OCI-M2 (cell line): Measurements from ENCODE around the gene SERINC3.
"Not testable (repeated sequence)": the region's sequence is repeated elsewhere in the genome, so short reads cannot be mapped to it uniquely, and the experiment has no call there.

Experiments
- DNase-seq: peaks from one replicate; lab custom pipeline; 2025; ENCODE audit not compliant: unreplicated experiment; lab: John Stamatoyannopoulos, UW

Gene SERINC3

DNA sequence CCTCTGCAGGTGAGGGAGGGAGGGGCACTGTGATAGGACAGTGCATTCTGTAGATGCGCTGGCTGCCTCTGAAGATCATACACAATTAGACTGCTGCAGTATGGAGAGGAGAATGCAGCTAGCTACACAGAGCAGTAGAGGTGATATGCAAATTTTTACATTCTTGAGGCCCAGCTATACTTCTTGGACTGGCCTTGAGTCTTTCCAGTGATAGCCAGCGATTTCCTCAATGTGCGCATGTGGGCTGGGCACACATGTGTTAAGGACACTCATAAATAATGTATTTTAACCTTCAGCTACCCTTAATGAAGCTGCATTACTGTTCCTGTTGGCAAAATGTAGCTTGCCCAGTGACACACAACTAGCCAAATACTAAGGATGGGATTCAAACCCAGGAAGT is 27.2 kb downstream of the SERINC3 start:
- no peak for DNase-seq

DNA sequence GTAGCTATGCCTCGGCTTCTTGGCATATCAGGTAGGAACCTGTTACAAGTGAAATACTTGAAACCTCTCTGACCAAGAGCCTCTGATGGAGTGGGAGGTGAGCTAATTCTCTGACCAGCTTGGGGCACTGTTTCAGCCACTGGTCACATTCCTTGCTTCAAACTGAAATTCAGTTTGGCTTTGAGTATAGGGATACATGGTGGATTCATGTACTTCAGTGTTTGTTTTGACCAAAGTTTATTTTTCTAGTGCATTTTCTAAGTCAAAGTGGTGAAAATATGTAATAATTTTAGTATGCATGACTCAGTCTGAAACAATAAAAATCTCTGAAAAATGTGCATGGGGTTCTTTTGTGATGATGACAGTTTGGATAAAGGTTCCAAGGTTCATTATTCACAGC is 27.6 kb downstream of the SERINC3 start:
- no peak for DNase-seq

DNA sequence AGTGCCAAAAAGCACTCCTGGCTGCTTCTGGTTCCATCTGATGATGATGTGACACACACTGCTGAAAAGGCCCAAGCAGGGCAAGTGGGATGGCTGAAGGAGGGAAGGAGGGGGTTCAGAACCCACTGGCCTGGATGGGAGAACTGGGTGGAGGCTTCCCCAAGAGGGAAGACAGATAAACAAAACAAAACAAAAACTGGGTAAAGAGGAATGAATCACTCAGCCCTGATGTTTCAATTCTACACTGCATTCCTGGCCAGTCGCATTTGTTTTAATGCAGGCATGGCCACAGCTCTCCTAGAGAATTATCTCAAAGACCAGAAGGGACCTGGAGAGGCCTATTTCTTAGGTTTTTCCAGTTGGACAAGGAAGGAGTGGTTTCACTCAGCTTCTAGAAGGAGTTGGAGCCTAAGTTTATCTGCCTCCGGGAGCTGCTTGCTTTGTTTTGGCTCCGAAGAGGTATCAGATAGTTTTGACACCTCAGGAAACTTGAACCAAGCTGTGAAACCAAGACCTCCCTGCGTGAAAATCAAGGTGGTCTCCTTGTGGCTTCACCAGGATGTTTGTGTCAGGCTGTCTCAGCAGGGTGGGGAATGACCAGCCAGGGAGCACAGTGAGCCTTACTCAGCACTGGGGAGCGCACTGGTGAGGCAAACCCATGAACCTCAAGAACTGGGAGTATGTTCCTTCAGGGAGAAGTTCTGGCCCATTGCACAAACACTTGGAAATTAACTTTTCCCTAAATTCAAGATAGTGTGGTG is 30.1 kb downstream of the SERINC3 start:
- peak; percentile 80 for DNase-seq

DNA sequence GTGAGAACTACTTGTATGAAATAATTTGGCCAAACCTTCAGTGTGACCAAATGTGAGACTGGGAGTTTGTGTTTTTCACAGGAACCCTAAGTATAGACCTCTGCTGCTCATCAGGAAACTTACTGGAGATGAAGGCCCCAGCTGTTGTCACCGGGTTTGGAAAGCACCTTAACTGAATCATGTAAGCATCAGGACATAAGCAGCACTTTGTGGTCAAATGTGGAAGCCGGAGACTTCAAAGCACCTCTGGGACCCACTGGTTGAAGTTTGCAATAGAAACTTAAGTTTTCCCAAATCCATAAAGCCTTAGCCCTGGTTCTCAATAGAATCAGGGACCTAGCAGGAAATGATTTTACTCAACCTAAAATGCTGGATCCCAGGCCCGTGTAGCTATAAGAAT is 31.9 kb downstream of the SERINC3 start:
- no peak for DNase-seq

DNA sequence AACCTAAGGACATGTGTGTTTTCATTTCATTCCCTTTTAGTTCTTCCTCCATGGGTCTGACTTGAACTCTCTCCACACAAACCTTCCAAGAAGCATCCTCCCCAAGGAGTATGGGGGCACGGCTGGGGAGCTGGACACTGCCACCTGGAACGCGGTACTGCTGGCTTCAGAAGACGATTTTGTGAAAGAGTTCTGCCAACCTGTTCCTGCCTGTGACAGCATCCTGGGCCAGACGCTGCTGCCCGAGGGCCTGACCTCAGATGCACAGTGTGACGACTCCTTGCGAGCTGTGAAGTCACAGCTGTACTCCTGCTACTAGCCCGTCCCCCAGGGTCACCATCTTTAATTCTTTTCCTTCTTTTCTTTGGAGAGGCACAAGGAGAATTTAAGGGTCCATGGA is 32.6 kb downstream of the SERINC3 start:
- no peak for DNase-seq

DNA sequence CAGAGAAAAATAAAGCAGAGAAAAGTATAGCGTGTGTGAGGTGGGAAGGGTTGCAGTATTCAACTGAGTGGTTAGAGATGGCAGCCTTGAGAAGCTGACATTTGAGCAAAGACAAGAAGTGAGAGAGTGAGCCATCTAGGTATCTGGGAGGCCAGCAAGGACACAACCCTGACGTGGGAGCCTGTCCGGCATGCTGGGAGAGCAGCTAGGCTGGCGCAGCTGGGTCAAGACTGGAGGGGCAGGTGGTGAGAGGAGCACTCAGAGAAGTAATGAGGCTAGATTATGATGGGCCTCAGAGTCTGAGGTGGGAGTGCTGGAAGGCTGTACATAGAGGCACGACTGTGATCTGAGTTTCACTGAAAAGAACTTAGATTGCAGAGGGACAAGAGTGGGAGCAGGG is 33.3 kb downstream of the SERINC3 start:
- DNase-seq = no peak

DNA sequence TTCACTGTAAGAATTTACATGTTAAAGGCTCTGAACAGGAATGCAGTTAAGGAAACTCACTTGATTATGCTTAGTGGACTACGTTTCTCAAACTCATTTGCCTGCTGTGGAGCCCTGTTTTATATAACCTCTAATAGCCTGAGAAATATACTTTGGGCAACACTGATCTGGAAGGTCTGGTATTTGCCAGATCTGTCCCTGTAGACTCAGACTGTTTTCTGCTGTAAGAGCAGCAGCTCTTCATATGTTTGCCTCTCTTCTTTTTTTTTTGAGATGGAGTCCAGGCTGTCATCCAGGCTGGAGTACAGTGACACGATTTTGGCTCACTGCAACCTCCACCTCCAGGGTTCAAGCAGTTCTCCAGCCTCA is 36.1 kb downstream of the SERINC3 start:
- no peak for DNase-seq

DNA sequence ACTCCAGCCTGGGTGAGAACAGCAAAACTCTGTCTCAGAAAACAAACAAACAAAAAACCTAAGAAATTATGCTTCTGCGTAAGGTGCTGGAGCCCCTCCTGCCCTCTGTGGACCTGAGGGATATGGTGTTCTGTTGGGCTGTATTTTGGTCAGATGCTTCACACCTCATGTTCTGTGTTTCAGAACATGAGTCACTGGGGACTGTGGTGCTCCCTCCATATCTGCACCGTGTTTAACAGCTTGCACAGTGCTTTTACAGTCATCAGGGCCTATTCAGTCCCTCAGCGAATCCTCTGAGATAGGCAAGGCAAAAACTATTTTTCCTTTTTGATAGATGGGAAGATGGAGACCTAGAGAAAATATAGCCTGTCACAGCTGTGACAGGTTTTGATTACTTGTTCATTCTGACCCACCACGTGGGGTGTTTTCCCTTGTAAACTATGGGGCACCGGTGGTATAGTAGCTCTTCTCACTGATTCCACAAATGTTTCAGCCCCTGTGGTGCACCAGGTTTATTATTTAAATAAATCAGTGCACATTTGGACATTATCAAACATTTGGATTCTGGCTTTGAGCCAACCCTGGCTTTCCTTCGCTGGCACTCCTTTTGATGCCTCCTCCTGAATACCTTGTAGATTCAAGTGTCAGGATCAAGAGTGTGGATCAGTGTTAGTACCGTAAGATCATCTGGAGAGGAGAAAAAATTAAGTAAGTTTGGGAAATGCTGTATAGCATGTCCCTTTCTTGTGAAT is 36.6 kb downstream of the SERINC3 start:
- no peak for DNase-seq

DNA sequence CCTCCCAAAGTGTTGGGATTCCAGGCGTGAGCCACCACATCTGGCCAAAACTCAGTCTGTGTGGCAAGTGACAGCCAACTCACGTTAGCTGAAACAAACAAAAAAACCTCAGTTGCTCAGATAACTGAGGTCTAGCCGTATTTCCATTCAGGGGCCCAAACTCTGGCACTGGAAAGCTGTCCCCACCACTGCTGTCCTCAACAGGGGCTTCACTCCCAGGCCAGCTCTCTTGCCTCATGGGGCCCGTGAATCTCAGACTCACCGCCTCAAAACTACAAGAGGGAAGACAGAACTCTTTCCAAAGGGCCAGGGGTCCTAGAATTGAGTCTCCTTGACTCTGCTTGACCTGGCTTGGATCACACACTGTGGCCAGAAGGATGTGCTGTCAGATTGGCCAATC is 38.8 kb downstream of the SERINC3 start:
- DNase-seq = no peak

DNA sequence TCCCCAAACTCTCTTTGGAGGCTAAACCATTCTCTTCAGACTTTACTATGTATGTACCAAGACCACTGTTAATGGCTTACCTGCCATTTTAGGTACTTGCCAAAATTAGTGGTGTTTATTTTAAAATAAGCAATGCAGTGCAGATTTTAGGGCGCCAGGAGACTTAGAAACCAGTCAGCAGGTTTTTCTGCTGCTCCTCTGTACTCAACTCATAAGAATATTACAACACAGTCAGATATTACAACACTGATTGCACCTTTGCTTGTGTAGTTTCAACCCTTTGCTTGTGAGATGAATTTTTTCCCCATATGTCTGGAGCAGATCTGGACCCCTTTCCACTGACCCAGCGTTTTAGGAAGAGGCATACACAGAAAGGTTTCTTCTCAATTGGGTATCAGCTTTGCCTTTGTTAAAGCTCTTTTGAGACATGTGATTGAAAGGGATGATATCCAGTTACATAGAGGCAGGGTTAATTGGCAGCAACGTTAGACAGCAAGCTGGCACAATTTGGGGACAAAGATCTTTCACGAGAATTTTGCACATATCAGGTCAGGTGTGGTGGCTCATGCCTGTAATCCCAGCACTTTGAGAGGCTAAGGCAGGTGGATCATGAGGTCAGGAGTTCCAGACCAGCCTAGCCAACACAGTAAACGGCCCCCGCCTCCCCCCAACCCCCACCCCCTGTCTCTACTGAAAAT is 40.0 kb downstream of the SERINC3 start:
- no peak for DNase-seq

DNA sequence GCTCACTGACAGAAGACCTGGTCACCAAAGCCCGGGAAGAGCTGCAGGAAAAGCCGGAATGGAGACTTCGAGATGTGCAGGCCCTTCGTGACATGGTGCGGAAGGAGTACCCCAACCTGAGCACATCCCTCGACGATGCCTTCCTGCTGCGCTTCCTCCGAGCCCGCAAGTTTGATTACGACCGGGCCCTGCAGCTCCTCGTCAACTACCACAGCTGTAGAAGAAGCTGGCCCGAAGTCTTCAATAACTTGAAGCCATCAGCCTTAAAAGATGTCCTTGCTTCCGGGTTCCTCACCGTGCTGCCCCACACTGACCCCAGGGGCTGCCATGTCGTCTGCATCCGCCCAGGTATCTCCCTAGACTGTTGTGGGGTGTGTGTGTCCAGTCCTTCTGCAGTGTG is 41.8 kb downstream of the SERINC3 start:
- no peak for DNase-seq

DNA sequence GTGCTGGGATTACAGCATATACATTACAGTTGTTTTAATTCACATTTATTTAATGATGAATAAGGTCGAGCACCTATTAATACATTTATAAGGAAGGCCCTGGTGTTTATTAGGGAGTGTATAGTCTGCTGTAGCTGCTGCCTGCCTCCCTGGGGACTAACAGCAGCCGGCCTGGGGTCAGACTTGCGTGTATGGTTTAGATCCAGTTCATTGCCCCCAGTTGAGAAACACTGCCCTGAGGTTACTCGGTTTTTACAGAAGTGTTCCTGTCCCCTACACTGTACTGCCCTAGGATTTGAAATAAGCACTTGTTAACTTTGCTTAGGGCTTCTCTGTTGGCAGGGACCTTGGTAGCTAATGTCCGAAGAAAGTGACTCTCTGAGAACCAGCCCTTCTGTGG is 42.2 kb downstream of the SERINC3 start:
- DNase-seq = no peak

DNA sequence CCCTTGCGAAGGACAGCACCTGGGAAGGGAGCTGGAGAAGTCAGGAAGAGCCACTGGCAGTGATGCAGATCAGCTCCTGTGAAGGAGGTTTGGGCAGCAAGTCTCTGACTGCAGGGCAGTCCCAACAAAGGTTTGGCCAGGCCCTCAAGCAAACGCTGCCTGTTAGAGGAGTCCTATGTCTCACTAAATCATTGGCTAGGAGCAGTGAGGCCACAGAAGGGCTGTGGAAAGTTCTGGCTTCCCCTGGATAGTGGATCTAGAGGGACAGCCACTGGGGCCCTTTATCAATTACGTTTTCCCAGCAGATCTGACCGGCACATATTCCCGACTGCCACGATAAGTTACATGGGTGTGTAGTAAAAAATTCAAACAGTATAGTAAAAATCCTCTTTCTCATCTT is 43.7 kb downstream of the SERINC3 start:
- DNase-seq = peak; percentile 39

DNA sequence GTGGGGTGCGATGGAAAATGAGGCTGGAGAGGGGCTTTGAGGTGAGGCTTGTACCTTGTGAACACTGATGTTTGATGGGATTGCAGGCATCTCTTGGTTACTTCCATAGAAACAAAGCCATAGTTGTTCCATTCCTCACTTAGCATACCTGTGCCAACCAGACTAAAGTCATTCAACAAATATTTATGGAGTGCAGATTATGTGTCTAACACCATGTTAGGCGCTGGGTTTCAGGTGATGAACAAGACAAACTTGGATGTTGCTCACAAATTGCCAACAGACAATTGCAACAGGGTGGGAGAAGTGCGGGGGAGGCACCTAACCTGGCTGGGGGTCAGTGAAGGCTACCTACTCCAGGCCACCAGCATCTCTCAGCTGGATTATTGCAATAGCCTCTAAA is 44.7 kb downstream of the SERINC3 start:
- no peak for DNase-seq

DNA sequence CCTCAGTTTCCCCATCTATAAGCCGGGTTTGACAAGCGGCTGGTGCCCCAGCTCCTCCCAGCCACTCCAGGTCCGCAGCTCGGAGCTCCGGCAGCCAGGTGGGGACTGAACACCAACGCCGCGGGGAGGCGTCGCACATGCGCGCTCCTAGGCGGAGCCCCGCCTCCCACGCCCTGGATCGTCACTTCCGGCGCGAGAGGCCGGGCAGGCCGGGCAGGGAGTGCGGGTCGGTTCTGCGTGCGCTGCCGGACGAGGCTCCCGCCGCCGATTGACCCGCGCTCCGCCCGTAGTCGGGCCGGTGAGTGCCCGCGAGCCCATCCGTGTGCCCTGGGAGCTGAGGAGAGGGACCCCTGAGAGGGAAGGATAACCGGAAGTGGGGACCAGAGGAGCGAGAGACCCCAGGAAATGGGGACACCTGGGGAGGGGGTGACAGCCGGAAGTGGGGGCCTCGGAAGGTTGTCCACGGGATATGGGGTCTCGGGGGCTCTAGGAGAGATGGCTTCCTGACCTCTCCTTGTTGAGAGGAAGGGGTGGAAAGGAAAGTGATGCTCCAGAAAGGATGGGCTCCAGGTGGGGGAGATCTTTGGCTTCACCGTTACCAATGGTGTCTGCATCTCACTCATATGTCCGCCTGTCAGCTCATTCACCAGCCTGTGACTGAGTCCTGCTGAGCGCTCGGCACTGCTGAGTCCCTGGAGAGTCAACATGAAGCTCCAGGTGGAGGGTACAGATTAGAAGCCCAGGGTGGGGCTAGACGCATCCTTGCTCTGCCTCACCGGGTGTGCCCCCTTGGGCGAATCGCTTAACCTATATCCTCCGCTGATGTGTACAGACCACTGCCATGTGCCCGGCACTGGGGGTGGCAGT is 45.9 kb downstream of the SERINC3 start, which contains the start of gene TTPAL:
Gene TTPAL (plus strand): TSS at position 181 of the 867 bp plus-strand sequence. CDS start 4,126 bp downstream, outside the sequence.
- DNase-seq = peak; percentile 61

DNA sequence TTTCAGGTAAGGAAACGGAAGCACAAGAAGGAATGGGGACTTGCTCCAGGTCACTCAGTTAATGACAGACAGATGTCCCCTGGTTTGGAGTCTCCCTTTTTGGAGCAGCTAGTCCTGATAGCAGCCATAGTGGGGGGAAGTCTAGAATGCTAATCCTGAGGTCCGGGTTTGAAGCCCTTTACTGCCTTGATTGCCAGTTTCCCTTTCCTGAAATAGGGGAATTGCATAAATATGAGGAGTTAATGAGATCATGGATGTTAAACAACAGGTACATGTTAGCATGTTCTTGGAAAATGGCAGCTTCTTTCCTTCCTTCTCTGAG is 46.5 kb downstream of the SERINC3 start:
- no peak for DNase-seq

DNA sequence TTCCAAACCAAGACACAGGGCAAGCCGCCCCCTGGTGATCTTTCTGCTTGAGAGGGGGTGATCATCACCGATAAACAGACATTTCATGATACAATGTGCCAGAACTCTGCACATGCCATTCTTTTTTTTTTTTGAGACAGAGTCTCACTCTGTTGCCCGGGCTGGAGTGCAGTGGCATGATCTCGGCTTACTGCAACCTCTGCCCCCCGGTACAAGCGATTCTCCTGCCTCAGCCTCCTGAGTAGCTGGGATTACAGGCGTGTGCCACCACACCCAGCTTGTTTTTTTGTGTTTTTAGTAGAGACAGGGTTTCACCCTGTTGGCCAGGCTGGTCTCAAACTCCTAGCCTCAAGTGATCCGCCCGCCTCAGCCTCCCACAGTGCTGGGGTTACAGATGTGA is 49.6 kb downstream of the SERINC3 start:
- DNase-seq = not testable (repeated sequence)

DNA sequence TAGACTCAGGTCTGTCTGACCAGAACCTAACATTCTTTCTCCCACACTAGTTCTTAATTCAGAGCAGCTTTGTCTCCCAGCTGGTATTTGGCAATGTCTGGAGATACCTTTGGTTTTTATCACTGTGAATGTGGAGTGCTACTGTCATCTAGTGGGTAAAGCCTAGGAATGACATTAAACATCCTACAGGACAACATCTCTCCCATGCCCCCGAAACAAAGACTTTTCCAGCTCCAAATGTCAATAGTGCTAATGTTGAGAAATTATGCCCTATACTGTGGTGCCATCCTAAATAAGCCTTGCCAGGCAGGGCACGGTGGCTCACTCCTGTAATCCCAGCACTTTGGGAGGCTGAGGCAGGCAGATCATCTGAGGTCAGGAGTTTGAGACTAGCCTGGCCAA is 50.4 kb downstream of the SERINC3 start:
- DNase-seq = no peak

DNA sequence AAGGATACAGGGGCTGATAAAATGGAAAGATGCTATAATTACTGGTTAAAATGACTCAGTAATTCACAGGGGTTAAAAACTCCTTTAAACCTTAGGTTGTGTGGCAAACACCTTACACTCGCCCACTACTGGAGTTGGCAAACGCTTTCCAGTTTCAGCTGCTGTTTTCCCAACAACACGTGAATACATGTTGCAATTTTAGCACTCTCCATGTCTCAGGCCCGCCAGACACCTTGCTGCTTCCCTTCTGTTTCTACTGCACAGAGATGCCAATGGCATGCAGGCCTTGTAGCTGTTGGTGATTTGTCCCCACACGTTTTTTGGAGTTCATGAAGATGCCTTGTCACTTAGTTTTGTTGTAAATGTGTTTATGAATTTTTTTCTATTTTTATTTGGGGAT is 51.5 kb downstream of the SERINC3 start:
- no peak for DNase-seq

DNA sequence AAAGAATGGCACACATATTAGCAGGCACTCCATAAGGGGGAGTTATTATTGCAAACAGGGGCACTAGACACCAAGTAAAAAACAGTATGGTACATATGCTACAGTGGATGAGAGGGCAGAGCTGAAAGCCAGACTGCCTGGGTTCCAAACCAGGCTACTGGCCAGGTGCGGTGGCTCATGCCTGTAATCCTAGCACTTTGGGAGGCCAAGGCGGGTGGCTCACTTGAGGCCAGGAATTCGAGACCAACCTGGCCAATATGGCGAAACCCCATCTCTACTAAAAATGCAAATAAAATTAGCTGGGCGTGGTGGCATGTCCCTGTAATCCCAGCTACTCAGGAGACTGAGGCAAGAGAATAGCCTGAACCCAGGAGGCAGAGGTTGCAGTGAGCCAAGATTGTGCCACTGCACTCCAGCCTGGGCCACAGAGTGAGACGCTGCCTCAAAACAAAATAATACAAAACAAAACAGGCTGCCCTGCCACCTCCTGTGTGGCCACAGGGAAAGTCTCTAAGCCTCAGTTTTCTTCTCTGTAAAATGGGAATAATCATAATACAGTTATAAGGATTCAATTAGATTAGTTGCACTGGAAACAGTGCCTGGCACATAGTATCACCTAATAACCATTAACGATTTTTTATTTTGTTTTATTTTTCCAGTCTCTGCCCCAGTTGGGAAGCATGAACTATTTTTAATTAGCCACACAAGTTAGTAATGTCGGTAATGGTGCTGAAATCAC is 53.7 kb downstream of the SERINC3 start:
- DNase-seq = no peak
